HAP-1 (cell line): ENCODE results near the gene ST6GALNAC3.

ENCODE experiments used
- DNase-seq, 2 experiments: peaks; one replicate each; pipeline ENCODE4 v3.0.0-alpha.2; 2016 to 2020; ENCODE audit warnings: low spot score in 2 of 2
- H3K27me3 ChIP-seq: fragments of 250-450 bp; sonication (Bioruptor Pico); 2 replicates; pipeline ENCODE4 v1.5.1; 2020; ENCODE audit warnings: low read depth, mild to moderate bottlenecking, moderate library complexity
- H3K36me3 ChIP-seq: fragments of 250-450 bp; sonication (Bioruptor Pico); replicated peaks from 2 replicates; pipeline ENCODE4 v1.5.1; 2020; ENCODE audit warnings: mild to moderate bottlenecking
- H3K4me1 ChIP-seq: fragments of 250-450 bp; sonication (Bioruptor Pico); 2 replicates; pipeline ENCODE4 v1.5.1; 2020; ENCODE audit warnings: mild to moderate bottlenecking
- H3K4me3 ChIP-seq: fragments of 250-450 bp; sonication (Bioruptor Pico); 2 replicates; pipeline ENCODE4 v1.5.1; 2020; ENCODE audit warnings: mild to moderate bottlenecking, moderate library complexity
- H3K9me3 ChIP-seq: fragments of 250-450 bp; sonication (Bioruptor Pico); 2 replicates; pipeline ENCODE4 v1.5.1; 2020; ENCODE audit warnings: mild to moderate bottlenecking, moderate library complexity
- in situ Hi-C: fragments of 300-500 bp; cut with MboI; formaldehyde crosslinking; loops from 3 replicates; pipeline ENCODE4 v1.14.3; 2020; ENCODE audit warnings: low sequenced_read_pairs, inconsistent platforms, mixed read lengths

Gene ST6GALNAC3

DNA sequence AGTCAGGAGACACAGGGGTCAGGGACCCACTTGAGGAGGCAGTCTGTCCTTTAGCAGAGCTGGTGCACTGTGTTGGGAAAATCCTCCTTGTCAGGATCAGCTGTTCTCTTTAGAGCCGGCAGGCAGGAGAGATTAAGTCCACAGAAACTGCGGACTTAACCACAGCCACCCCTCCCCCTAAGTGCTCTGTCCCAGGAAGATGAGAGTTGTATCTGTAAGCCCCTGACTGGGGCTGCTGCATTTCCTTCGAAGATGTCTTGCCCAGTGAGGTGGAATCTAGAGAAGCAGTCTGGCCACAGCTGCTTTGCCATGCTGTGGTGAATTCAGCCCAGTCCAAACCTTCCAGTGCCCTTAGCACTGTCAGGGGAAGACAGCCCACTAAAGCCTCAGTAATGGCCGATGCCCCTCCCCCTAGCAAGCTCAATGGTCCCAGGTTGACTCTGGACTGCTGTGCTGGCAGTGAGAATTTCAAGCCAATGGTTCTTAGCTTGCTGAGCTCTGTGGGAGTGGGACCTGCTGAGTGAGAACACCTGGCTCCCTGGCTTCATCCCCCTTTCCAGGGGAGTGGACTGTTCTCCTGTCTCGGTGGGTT is 172.8 kb downstream of the ST6GALNAC3 start:
- in situ Hi-C loops: no loop called here
- no peaks in the 10 kb centered on the region for H3K36me3 ChIP-seq
- DNase-seq: no peak
- no peaks in the 10 kb centered on the region for H3K27me3 ChIP-seq
- no peaks in the 10 kb centered on the region for H3K4me1 ChIP-seq
- H3K4me3 ChIP-seq: no peak overlapping the region
- no peaks in the 10 kb centered on the region for H3K9me3 ChIP-seq

DNA sequence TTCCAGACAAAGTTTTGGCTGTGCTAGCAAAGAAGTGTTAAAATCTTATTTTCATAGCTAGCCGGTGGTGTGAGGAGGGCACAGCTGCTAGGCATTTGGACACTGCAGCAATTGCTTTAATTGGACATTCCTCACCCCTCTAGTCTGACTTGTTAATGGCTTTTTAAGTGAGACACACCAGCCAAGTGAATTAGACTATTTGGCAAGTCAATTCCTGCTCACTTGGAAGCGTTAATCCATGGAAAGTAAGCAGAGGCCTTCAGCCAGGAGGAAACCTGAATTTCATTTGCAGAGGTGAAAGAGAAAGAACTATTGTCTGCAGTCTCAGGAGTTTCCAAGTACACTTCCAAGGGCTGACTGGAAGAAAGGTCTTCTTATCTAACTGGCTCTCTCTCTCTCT is 175.7 kb downstream of the ST6GALNAC3 start:
- no peaks in the 10 kb centered on the region for H3K36me3 ChIP-seq
- no peak for DNase-seq
- H3K27me3 ChIP-seq: no peaks in the 10 kb centered on the region
- no peaks in the 10 kb centered on the region for H3K4me1 ChIP-seq
- no peaks in the 10 kb centered on the region for H3K9me3 ChIP-seq
- no peak overlapping the region for H3K4me3 ChIP-seq
- in situ Hi-C loops: no loop called here

DNA sequence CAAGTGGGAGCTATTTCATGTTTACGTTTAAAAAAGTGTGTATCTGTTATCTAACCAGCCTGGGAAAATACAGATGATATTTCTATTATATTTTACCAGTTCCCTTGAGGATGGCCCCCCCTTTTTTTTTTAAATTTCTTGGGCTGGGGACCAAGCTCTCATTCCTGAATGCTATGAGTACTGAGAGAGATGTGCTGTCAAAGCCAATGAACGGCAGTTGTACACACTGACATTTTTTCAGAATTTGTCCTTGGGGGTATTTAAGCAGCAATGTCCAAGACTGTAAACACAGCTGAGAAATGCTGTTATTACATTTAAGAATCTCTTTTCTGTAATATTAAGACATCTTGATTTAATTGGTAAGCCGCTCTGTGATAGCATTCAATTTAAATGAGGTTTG is 177.9 kb downstream of the ST6GALNAC3 start:
- no peaks in the 10 kb centered on the region for H3K9me3 ChIP-seq
- H3K36me3 ChIP-seq: no peaks in the 10 kb centered on the region
- in situ Hi-C loops: no loop called here
- DNase-seq: no peak
- no peaks in the 10 kb centered on the region for H3K4me1 ChIP-seq
- no peaks in the 10 kb centered on the region for H3K27me3 ChIP-seq
- no peak overlapping the region for H3K4me3 ChIP-seq

DNA sequence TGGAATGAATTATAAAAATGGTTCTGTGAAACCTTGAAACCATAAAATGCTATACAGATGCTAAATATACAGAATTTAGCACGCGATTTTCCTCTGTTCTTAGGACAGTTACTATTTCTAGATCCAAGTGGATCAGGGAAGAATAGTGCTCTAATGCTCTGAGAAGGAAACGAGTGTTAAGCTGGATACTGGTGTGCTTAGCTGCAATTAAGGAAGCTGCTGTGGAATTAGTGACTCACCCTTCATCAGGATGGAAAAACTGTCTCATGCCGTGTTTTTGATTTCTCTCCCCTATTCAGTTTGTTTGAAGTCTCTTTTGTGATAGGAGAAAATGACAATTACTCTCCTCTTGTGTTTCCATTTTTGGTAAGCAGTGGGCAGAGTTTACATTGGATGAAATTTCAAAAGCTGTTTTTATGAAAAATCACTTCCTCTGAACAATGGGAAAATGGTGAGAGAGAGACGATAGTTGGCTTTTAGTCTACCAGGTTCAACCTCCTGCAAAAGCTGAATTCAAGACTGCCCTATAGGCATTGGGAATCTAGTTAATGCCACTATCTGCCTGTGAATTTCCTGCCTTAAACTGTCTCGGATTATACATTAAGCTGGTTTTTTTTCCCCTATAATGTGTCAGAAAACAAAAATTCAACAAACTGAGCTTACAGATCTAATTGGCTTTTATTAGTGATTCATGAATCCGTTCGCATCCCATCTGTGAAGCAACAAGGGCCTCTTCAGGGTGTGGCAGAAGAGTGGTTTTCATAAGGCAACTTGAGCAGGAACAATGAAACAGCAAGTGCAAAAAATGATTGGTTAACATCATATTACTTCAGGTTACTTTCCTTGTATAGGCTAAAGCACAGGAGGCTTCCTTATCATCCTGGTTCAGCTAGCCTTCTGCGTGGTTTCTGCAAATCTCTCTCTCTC is 179.8 kb downstream of the ST6GALNAC3 start:
- in situ Hi-C loops: no loop called here
- no peak overlapping the region for H3K4me3 ChIP-seq
- H3K9me3 ChIP-seq: no peaks in the 10 kb centered on the region
- no peaks in the 10 kb centered on the region for H3K36me3 ChIP-seq
- no peak for DNase-seq
- no peaks in the 10 kb centered on the region for H3K27me3 ChIP-seq
- H3K4me1 ChIP-seq: no peaks in the 10 kb centered on the region

DNA sequence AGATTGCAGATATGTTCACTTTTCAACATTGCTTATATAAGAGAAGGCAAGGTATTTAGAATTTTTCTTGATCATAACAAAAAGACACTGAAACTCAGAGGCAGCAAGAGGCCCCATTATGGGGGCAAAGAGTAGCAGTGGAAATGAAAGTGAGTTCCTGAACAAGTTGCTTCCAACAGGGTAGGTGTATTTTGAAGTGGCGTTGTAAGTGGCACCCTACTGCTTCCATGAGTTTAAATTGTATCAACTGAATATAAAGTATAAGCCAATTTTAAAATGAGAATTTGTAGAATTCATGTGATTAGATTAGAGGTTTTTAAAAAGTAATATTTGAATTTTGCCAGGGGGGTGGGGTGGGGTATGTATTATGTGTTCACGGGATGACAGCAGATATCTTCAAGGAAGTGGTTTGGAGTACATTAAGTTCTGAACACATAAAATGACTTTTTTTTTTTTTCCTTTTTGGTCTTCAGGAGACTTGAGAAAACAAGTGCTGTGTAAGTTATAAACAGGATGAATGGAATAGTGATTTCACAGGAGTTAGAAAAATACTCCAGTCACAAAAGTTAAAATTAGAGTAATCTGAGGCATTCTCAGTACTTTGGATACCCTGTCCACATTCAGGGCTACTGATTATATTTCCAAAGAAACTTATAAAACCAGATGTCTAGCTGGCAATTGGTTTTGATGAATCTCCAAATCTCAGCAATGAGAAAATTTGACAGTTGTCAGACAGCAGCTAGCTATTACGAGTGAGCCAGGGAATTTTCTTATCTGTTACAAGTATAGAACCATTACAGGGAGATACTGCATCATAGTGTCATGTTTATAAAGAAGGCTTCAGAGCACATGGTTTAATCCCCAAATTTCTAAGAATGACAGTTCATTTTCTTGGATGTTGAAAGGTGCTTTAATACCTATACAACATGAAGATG is 182.0 kb downstream of the ST6GALNAC3 start:
- Histone ChIP-seq H3K4me1 (no peaks in the 10 kb centered on the region), H3K36me3 (no peaks in the 10 kb centered on the region), H3K27me3 (no peaks in the 10 kb centered on the region), H3K4me3 (no peak overlapping the region), H3K9me3 (no peaks in the 10 kb centered on the region)
- no peak for DNase-seq
- in situ Hi-C loops: no loop called here

DNA sequence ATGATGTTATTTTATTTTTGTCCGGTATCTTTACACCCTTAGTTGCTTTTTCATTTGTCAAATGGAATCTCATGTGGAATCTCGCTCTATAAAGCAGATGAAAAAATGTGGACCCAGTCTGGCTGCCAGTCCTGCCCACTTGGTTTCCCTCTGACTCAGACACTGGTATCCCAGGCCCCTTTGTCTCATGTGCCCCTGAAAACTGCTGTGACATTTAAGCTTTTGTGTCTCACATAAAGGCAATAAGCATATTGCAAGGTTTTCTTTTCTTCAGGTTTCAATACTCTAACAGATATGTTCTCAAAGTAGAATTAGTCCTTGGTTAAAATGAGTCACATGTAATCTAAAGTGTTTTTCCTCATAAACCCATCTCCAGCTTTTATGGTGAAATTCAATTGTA is 183.3 kb downstream of the ST6GALNAC3 start:
- H3K9me3 ChIP-seq: no peaks in the 10 kb centered on the region
- H3K4me3 ChIP-seq: no peak overlapping the region
- H3K4me1 ChIP-seq: no peaks in the 10 kb centered on the region
- no peaks in the 10 kb centered on the region for H3K36me3 ChIP-seq
- no peaks in the 10 kb centered on the region for H3K27me3 ChIP-seq
- in situ Hi-C loops: no loop called here
- no peak for DNase-seq

DNA sequence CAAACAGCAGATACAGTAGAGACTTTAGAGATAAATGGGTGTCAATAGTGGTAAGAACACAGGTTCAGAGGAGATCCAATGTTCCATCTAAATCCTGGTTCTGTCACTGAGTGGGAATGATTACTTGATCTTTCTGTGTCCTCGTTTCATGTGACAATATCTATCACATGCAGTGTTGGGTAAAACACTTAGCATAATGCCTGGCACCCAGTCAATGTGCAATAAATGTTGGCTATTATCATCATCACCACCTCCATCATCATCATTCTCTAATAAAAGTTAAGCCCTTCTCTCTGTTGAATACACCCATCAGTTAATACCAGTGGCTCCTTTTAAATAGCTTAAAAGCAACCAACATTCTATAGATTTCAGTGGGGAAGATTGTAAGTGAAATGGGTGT is 184.7 kb downstream of the ST6GALNAC3 start:
- H3K4me1 ChIP-seq: no peaks in the 10 kb centered on the region
- no peaks in the 10 kb centered on the region for H3K27me3 ChIP-seq
- no peak overlapping the region for H3K4me3 ChIP-seq
- in situ Hi-C loops: no loop called here
- H3K36me3 ChIP-seq: no peaks in the 10 kb centered on the region
- H3K9me3 ChIP-seq: no peaks in the 10 kb centered on the region
- no peak for DNase-seq

DNA sequence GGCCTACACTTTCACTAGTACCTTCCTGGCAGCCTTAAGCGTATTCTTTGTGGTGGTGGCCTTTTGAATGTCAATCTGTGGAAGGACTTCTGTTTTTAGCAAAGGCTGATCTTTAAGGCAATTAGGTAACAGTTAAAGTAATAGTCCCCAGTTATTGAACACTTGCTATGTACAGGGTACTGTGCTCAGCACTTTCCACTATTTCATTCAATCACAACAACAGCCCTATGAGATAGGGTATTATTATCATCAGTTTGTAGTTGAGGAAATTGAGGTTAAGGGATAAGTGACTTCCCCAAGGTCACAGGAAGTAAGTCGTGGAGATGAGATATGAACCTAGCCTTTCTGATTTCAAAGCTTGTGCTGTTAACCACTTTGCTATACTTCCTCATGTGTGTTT is 185.7 kb downstream of the ST6GALNAC3 start:
- H3K36me3 ChIP-seq: no peaks in the 10 kb centered on the region
- no peaks in the 10 kb centered on the region for H3K27me3 ChIP-seq
- H3K4me1 ChIP-seq: no peaks in the 10 kb centered on the region
- H3K4me3 ChIP-seq: no peak overlapping the region
- in situ Hi-C loops: no loop called here
- DNase-seq: no peak
- H3K9me3 ChIP-seq: no peaks in the 10 kb centered on the region

DNA sequence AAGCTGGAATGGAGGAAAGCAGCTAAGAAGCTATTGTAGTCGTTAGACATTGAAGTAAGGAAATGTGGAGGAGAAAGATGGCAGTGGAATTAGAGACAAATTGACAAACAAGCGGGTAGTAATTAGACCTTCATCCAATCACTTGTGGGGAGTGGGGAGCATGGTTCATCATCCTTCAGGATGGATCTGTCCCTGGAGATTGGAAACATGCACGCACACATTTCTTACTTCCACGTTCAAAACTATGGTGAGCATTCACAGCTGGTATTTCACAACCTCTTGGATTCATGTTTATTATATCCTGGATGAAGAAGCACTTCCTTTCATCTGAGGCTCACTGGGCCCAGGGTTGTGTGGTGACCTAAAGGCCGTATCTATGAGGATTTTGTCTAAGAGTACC is 188.1 kb downstream of the ST6GALNAC3 start:
- in situ Hi-C loops: no loop called here
- H3K4me1 ChIP-seq: no peaks in the 10 kb centered on the region
- no peaks in the 10 kb centered on the region for H3K27me3 ChIP-seq
- no peak for DNase-seq
- H3K9me3 ChIP-seq: no peaks in the 10 kb centered on the region
- no peak overlapping the region for H3K4me3 ChIP-seq
- no peaks in the 10 kb centered on the region for H3K36me3 ChIP-seq

DNA sequence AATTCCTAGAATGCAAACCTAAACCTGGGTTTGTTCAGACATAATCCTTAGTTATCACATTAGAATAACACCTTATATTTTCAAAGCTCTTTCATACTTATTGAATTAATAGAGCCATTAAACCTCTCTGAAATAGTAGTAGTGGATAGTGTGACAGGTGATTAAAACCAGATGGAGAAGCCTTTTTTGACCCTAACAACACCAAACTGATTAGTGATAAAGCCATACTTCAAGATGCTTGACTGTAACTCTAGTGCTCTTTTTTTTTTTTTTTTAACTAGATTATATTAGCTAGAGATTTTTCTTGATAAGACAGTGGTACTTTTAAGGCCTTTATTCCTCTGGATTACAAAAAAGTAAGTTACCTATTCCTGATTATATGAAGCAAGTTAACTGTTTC is 190.1 kb downstream of the ST6GALNAC3 start:
- Histone ChIP-seq H3K4me3 (no peak overlapping the region), H3K9me3 (no peaks in the 10 kb centered on the region), H3K4me1 (no peaks in the 10 kb centered on the region), H3K27me3 (no peaks in the 10 kb centered on the region), H3K36me3 (no peaks in the 10 kb centered on the region)
- DNase-seq: no peak
- in situ Hi-C loops: no loop called here

DNA sequence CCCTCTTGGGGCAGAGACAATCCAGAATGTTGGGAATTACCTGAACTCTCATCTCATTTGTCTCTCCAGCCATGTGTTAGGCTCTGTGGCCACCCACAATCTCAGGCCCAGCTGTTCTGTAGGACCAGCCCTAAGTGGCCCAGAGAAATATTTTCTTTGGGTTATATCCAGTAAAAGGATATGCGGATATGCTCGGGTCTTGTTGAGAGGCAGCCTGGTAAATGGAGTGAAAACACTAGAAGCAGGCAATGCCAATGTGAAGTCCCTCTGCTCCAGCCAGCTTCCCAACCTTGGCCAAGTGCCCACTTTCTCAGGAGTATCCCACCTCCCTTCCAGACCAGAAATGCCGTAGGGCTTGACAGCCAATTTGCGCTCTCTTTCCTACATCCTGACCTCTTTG is 192.2 kb downstream of the ST6GALNAC3 start:
- H3K36me3 ChIP-seq: no peaks in the 10 kb centered on the region
- H3K9me3 ChIP-seq: no peaks in the 10 kb centered on the region
- no peaks in the 10 kb centered on the region for H3K27me3 ChIP-seq
- in situ Hi-C loops: no loop called here
- H3K4me1 ChIP-seq: no peaks in the 10 kb centered on the region
- no peak for DNase-seq
- H3K4me3 ChIP-seq: no peak overlapping the region

DNA sequence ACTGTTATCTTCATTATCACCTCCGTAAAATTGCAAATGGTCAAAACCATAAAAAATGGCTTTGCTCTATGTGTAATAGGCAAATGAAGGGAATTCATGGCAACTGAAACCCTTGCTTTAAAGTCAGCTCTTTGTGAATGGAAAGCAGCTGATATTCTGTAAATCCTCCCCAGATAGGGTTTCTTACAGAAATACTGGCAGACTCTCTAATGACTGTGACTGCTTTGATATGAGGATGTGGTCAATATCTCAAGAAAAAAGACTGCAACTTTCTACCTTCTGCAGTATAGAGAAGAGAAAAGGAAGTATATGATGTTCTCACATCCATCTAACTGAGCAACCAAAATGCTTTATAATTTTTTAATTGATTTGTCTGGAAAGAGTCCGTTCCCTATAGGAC is 193.1 kb downstream of the ST6GALNAC3 start:
- Histone ChIP-seq H3K4me3 (no peak overlapping the region), H3K36me3 (no peaks in the 10 kb centered on the region), H3K4me1 (no peaks in the 10 kb centered on the region), H3K27me3 (no peaks in the 10 kb centered on the region), H3K9me3 (no peaks in the 10 kb centered on the region)
- DNase-seq: no peak
- in situ Hi-C loops: no loop called here

DNA sequence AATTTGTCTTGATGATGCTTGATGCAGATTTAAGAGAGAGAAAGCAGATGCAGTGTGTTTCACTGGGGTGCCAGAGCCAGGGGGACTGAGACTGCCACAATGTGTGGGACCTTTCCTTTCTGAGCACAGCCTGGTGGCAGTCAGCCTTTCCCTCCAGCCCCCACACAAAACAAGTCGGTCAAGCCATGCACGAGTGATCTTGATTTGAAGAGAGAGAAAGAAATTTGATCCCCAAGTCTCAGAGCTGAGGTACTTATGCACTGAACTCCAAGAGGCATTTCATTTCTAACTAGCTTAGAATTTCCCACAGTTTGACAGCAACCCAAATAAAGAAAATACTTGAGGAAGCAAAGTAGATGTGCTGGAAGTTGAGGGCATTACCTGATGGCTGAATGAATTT is 193.8 kb downstream of the ST6GALNAC3 start:
- no peak for DNase-seq
- Histone ChIP-seq H3K9me3 (no peaks in the 10 kb centered on the region), H3K4me3 (no peak overlapping the region), H3K27me3 (no peaks in the 10 kb centered on the region), H3K36me3 (no peaks in the 10 kb centered on the region), H3K4me1 (no peaks in the 10 kb centered on the region)
- in situ Hi-C loops: no loop called here

DNA sequence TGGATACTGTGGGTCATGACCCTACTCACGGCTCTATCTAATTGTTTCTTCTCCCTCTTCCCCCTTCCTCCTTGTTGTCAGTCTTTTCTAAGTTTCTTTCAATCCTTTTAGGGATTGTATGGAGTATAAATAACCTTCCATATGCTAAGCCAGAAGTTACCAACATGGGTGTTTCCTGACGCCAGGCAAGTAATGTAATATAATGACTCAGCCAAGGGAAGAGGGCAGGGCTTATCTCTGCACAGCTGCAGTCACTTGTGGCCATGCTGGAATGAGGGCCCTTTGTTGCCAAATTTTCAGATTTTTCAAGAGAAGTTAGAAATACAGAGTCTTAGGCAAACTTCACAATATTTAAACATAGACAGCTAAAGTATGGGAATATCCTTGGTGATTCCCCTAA is 194.6 kb downstream of the ST6GALNAC3 start:
- no peak for DNase-seq
- H3K4me1 ChIP-seq: no peaks in the 10 kb centered on the region
- no peaks in the 10 kb centered on the region for H3K27me3 ChIP-seq
- H3K4me3 ChIP-seq: no peak overlapping the region
- in situ Hi-C loops: no loop called here
- H3K36me3 ChIP-seq: no peaks in the 10 kb centered on the region
- no peaks in the 10 kb centered on the region for H3K9me3 ChIP-seq
